GM18507 (cell line): ENCODE results near the gene ALG14.
"Not testable (repeated sequence)": the region's sequence is repeated elsewhere in the genome, so short reads cannot be mapped to it uniquely, and the experiment has no call there.

Experiments
- DNase-seq: peaks from one replicate; pipeline ENCODE4 v3.0.0; 2011; ENCODE audit warnings: low read depth; ENCODE audit not compliant: insufficient read length; ENCODE audit errors: extremely low spot score
- FAIRE-seq: peaks from 2 replicates; lab custom pipeline; 2011; peaks lifted over from hg19 to GRCh38; lab: Jason Lieb, UNC

Gene ALG14, protein sequence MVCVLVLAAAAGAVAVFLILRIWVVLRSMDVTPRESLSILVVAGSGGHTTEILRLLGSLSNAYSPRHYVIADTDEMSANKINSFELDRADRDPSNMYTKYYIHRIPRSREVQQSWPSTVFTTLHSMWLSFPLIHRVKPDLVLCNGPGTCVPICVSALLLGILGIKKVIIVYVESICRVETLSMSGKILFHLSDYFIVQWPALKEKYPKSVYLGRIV

DNA sequence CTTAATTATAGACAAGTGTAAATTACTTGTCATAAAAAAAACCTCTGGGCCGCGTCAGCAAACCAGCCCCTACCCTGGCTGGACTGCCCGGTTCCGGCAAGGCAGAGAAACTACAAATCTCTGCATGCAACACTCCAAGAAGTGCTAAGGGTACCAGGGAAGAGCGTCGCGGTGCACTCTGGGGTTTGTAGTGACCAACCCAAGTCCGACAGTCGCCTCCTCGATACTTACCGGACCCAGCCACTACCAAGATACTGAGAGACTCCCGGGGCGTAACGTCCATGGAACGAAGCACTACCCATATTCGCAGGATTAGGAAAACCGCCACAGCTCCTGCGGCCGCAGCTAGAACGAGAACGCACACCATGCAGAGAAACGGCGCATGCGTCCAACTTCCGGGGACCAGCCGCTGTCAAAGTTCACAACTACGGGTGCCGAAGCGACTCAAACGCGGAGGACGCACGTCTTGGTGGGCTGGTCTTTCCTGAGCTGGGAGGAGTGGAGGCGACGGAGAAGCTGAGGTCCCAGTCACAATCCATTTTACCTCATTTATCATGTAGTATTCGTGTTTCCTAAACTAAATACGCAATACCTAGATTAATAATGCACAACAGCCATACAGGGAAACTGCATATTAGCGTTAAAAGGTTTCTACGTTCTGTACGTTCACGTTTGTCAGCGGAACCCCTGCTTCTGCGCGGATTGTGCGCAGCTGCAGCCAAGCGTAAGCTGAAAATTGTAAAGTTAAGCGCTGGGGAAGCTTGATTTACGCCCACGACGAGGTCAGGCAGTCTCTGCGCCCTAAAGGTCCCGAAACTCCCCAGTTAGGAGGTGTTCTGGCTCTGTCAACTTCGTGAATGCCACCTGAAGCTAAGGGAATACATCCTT is at the start of gene ALG14:
Gene ALG14, minus strand, starts transcription at position 420 of the 888 bp plus-strand sequence. Its CDS starts 53 bp downstream, at position 367.
- FAIRE-seq, result peak; percentile 97
- peak; percentile 73 for DNase-seq

DNA sequence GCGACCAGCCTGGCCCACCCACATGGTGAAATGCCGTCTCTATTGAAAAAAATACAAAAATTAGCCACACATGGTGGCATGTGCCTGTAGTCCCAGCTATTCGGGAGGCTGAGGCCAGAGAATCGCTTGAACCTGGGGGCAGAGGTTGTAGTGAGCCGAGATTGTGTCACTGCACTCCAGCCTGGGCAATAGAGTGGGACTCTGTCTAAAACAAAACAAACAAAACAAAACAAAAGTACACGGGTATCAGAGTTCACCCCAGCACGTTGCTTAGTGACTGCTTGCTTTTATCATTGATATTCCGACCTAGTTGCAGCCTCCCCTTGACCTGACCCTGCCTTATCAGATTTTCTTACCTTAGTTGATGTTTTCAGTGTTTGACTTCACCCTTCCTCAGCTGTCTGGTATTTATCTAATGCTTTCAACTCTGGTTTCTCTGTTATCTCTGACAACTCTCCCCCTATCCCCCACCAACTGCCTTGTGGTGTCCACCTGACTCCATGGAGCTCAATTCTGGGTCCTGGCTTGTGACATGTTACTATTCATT is 49.5 kb upstream of the ALG14 start:
- no peak for FAIRE-seq
- DNase-seq, result no peak

DNA sequence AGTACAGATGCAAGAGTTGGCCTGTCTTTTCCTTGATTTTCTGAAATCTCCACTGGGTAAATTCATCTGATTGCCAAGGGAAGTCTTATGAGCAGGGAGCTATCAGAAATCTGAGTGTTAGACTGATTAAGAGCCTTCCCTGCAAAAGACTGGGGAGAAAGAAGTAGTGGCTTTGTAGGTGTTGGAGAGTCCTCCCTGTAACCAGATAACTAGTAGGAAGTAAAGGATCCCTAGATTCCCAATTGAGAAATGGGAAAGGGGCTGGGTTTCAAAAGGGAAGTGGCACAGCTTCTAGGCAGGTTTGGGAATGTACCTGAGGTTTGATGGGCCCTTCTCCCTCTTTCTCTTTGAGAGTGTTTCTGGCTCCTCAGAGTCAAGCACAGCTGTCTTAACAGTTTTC is 46.5 kb upstream of the ALG14 start:
- FAIRE-seq (no peak), DNase-seq (no peak)

DNA sequence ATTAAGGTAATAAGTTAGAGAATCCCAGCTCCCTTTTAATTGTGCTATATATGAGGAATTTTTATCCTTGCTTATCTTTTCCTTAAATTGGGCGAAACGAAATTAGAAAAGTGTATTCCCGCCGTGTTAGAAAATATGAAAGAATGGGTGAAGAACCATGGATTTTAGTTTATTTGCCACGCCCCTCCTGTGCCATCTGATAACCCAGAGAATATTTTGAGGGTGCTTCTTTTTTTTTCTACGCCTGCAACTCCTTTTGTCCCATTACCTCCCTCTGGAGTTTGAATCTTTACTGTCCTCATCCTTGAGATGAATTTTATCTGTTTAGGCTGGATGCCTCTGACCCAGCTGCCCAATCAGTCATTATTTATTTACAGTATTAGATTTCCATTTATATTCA is 46.0 kb upstream of the ALG14 start:
- DNase-seq, result no peak
- no peak for FAIRE-seq

DNA sequence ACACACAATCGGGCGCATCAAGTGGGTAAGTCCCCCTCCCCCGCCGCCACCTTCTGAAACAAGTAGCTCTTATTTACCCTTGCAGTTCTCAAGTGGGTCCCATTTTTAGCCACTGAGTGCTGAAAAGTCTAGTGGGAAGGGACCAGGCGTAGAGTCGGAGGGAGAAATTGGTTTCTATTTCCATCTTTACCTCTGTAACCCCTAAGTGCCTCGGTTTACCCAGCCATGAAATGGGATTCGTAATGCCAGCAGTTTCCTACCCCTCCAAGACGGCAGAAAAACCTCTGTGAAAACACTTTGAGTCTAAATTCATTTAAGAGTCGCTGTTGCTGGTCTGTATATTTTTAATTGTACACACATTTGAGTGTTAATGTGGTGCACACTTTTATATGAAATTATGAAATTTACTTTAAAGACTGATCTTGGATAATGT is 45.3 kb upstream of the ALG14 start:
- DNase-seq (no peak), FAIRE-seq (no peak)

DNA sequence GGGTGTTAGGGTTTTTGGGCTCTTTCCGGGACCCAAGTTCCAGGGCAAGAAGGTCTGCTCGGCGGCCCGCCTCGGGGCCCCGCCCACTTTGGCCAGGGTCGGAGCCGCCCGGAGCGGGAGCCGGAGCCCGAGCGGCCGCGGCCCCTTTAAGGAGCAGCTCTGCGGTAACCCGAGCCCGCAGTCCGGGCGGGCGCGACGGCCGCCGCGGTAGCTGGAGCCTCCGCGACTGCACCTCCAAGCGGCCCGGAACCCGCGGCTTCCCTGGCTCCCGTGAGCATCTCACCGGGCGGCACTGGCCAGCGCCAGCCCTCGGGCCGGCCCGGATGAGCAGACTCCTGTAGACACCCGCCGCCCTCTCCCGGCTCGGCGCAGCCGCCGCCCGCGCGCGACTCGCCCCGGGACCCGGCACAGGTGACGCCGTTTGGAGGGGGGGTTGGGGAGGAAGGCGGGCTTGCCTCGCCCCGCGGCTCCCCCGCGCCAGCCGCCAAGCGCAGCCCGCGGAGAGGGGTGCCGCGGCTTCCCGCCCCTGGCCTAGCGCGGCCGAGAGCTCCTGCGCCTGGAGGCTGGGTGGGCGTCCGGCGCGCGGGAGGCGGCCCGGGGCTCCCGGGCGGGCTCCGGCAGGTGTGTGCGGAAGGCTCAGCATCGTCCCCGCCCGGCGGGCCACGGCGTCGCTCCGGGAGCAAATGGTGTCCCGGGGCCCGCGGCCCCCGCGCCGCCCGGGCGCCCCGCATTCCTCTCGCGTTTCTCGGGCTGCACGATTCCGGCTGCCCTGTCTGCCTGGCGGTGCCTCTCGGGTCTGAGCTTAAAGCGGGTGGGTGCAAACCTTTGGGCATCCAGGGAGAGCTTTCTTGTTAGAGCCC is 44.7 kb upstream of the ALG14 start, which contains the start of gene TLCD4:
Gene TLCD4, plus strand, starts transcription at position 149 of the 860 bp plus-strand sequence. CDS start 26,547 bp downstream, outside the sequence.
- DNase-seq, result no peak
- no peak for FAIRE-seq

DNA sequence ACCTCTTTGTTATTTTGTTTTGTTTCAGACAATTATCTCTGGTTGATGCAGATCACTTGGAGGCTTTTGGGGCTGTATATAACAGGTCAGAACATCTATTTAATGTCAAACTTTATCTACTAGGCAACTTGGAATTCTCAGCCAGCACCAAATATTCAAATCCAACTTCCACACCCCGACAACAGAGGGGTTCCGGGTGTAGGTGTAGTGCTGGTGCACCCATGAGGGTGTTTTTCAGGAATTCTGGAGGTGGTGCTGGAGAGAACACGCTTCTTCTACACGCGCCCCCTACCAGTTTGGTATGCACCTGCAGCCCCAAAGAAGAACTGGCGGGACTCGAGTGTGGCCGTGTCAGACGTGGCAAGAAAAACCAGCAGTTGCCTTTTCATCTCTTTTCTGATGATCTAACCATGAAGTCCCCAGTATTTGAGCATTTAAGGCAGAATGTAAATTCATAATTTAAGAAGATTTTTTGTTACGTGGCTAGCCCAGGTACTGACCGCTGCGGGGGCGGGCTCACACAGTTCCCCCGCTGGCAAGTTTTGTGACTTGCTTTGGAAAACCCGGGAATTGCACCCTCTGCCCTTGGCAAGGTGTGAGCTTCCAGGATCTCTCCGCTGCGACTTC is 43.9 kb upstream of the ALG14 start:
- DNase-seq (no peak), FAIRE-seq (no peak)

DNA sequence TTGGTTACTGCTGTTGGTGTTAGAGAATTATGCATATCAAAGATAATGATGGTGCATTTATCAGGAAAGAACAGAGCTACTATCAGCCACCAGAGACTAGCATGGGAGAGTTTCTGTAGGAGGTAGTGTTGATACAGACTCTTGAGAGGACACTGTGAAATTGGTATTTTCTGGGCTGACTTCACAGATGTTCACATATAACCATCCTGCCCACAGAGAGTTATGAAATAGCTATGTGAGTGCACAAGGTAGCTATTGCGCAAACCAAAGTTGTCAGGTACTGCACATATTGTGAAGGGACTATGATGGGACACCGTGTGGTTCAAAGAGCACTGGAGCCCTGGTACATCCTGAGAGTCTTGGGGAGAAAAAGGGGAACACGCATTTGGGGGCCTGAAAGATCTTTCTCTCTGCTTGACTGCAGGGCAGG is 43.0 kb upstream of the ALG14 start:
- no peak for FAIRE-seq
- no peak for DNase-seq

DNA sequence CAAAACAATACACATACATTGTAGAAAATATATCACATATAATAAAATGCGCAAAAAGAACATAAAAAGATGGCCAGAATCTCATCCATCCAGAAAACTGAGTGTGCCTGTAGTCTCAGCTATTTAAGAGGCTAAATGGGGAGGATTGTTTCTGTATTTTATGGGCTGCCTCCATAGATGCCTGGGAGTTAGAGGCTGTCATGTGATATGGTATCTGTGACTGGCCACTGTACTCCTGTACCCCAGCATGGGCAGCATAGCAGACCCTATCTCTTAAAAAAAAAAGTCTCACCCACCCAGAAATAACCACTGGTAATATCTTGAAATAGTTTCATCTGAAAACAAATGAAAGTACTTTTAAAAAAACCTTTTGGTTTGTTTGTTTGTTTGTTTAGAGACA is 40.9 kb upstream of the ALG14 start:
- DNase-seq (no peak), FAIRE-seq (no peak)

DNA sequence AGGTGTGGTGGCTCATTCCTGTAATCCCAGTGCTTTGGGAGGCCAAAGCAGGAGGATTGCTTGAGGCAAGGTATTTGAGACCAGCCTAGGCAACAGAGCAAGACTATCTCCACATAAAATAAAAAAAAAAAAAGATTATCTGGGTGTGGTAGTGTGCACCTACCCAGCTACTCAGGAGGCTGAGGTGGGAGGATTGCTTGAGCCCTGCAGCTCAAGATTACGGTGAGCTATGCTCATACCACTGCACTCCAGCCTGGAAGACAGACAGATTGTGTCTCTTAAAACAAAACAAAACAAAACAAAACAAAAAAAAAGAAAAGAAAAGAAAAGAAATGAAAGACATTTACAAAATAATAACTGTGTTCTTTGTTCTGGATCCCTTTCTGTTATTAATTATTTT is 38.3 kb upstream of the ALG14 start:
- DNase-seq (no peak), FAIRE-seq (no peak)

DNA sequence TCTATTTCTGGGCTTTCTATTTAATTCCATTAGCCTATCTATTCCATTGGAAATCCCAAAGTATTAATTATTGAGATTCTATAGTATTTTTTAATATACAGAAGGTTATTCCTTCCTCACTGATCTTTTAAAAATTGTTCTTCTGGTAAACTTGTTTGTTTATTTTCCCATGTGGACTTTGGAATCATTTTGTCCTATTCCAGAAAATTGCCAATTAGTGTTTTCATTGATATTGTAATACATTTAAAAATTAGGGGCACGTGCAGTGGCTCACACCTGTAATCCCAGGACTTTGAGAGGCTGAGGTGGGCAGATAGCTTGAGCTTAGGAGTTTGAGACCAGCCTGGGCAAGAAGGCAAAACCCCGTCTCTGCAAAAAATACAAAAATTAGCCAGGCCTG is 36.0 kb upstream of the ALG14 start:
- FAIRE-seq (no peak), DNase-seq (no peak)

DNA sequence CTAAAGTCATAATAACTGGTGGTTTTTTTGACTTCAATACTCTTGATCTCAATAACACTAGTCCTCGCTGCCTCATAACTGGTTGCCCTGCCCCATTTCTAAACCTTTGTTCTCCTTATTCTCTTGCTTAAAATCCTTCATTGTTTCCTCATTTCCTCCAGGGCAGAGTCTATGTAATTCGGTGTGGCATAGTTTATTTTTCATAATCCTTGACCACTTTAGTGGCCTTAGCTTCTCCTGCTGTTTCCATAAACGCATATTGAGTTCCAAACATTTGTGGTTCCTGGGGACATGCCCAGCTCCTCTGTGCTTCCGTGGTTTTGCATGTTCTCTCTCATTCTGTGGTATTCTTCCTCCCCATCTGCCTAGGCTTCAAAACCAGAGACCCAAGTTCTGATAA is 25.4 kb upstream of the ALG14 start:
- FAIRE-seq, result no peak
- DNase-seq, result no peak

DNA sequence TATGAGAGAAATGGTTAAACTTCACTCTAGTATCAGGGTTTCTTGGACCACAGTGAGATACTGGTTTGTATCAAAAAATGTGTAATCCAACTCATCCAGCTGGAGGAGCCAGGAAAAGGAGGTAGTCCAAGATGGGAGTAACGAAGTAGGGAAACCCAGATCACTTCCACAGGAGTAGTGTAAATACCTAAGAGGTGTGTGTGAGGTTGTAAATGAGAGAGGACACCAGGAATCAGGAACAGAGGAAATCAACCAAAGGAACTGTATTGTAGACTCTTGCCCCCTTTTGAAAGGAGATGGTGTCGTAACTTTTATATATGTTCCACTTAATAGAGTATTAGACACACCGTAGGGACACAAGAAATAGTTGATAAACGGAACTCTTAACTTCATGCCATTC is 24.7 kb upstream of the ALG14 start:
- DNase-seq (no peak), FAIRE-seq (no peak)

DNA sequence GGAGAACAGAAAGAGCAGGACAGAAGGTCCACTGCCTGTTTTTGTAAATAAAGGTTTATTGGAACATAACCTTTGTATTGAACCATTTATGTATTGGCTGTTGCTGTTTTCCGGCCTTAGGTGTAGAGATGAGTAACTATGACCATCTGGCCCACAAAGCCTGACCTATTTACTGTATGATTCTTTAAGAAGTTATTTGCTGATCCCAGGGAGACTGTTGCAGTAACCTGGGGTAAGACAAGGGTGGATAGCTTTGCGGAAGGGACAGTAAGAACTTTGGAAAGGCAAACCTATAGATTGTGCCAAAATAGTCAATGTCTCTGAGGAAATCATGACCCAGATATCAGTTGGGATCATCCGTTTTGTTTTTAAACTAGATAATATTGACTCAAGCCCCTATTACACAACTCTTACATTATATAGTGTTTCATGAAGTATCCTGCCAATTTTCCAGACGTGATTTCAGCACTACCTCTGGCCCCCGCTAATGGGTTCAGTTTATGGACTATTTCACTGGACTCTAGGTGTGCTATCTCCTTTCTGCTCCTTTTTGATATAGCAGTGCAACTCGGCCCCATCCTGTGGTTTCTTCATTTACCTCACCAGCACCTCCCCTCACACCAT is 23.6 kb upstream of the ALG14 start:
- DNase-seq (no peak), FAIRE-seq (no peak)

DNA sequence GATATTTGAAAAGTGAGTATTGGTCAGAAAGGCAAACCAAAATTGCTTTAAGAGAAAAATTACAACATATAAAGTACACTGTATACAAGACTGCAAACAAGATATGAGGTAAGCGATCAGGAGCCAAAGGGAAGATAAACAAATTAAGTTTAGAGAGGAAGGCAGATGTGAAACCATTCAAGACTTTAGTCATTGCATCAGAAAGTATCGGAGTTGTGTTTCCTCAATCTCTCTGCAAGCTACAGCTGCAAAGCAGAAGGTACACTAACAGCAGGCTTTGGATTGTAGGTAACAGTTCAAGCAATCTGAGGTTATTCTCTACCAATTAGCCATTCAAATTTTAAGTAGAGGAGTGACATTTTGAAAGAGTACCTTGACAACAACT is 23.1 kb upstream of the ALG14 start:
- DNase-seq (no peak), FAIRE-seq (peak; percentile 65)

DNA sequence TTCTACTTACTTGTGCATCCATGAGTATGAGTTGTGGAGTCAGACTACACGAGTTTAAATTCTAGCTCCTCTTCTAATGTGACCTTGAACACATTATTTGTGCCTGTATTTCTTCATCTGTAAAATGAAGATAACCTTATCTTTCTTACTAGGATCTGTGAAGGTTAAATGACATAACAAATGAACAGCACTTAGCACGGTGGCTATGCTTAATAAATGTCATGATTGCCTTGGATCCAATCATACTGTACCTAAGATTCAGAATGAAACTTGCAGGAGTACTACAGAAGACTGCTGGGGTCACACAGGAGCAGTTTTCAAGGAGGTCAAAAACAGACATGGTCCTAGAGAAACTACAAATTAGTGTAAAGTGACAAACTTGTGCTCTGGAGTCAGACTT is 22.2 kb upstream of the ALG14 start:
- FAIRE-seq (no peak), DNase-seq (no peak)

DNA sequence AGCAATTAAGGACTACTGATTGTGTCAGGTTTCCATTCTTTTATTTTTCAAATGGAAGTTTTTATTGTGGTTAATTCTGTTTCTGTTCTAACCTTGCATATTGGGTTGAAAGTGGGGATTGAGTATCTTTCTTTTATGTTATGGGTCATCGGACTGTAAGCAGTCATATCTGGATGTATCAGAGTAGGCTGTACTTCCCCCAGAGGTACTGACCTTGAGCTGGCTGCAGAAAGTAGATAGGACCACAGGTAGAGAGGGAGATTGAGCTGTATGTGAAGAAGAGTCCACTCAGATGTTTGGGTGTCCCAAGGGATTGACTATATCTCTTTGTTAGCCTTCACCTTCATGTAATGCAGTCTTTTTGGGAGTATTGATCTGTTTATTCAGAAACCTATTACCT is 20.5 kb upstream of the ALG14 start:
- DNase-seq (no peak), FAIRE-seq (no peak)

DNA sequence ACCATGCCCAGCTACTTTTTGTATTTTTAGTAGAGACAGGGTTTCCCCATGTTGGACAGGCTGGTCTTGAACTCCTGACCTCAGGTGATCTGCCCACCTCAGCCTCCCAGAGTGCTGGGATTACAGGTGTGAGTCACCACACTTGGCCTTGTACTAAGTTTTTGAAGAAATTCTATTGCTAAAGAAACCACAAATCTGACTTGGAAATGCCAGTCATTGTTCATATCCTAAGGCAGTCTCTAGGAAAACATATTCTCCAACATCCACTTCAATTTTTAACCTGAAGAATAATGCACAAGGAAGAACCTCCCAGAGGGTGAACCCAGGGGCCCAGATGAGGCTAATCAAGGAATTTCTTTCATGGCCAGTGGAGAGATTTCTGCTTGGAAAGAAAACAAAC is 20.1 kb upstream of the ALG14 start:
- DNase-seq, FAIRE-seq: not testable (repeated sequence)

DNA sequence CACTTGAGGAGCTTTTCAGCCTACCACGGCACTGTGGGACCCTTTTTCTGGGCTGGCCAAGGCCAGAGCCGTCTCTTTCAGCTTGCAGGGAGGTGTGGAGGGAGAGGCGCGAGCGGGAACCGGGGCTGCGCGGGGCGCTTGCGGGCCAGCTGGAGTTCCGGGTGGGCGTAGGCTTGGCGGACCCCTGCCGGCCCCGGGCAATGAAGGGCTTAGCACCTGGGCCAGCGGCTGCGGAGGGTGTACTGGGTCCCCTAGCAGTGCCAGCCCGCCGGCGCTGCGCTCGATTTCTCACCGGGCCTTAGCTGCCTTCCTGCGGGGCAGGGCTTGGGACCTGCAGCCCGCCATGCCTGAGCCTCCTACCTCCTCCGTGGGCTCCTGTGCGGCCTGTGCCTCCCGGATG is 18.5 kb upstream of the ALG14 start:
- DNase-seq, FAIRE-seq: not testable (repeated sequence)
